GM18907 (cell line): ENCODE results near the gene HEMGN.

Experiments used
- ATAC-seq: cut with Tn5 transposase; IDR thresholded peaks from one replicate; pipeline ENCODE4 v1.9.1; 2021; ENCODE audit warnings: mild to moderate bottlenecking, moderate library complexity; ENCODE audit not compliant: unreplicated experiment

The HEMGN gene

GRCh38 chr9:97933297-97933998, 4.5 kb downstream of the HEMGN start:
- ATAC-seq = no peak

GRCh38 chr9:97930972-97931371, 7.0 kb downstream of the HEMGN start:
- ATAC-seq = no peak

GRCh38 chr9:97928986-97929604, 8.9 kb downstream of the HEMGN start:
- no peak for ATAC-seq

- ATAC-seq = no peak
Measured at GRCh38 chr9:97925497-97926334, 12.3 kb downstream of the HEMGN start.

GRCh38 chr9:97924386-97924785, 13.6 kb downstream of the HEMGN start:
- no peak for ATAC-seq

- ATAC-seq = peak; percentile 41
Measured at GRCh38 chr9:97923529-97924108, 14.4 kb downstream of the HEMGN start.

- ATAC-seq = peak; percentile 87
Measured at GRCh38 chr9:97921959-97922724, 15.8 kb downstream of the HEMGN start, which contains the start of gene TRMO. Gene TRMO (minus strand): TSS chr9:97922500. CDS start chr9:97922493, 7 bp downstream.

- no peak for ATAC-seq
Measured at GRCh38 chr9:97919217-97919813, 18.7 kb downstream of the HEMGN start.

- ATAC-seq = no peak
Measured at GRCh38 chr9:97918611-97919010, 19.4 kb downstream of the HEMGN start.

GRCh38 chr9:97911970-97912369, 26.0 kb downstream of the HEMGN start:
- ATAC-seq = no peak

GRCh38 chr9:97911528-97911927, 26.4 kb downstream of the HEMGN start:
- no peak for ATAC-seq

GRCh38 chr9:97910357-97910756, 27.6 kb downstream of the HEMGN start:
- no peak for ATAC-seq

GRCh38 chr9:97908705-97909104, 29.3 kb downstream of the HEMGN start:
- ATAC-seq = no peak

- ATAC-seq = no peak
Measured at GRCh38 chr9:97907632-97908031, 30.3 kb downstream of the HEMGN start.

- no peak for ATAC-seq
Measured at GRCh38 chr9:97907046-97907445, 30.9 kb downstream of the HEMGN start.

- ATAC-seq = no peak
Measured at GRCh38 chr9:97906236-97906831, 31.6 kb downstream of the HEMGN start.

- no peak for ATAC-seq
Measured at GRCh38 chr9:97905228-97905627, 32.7 kb downstream of the HEMGN start.

GRCh38 chr9:97904725-97905124, 33.2 kb downstream of the HEMGN start:
- ATAC-seq = no peak

- no peak for ATAC-seq
Measured at GRCh38 chr9:97903177-97903576, 34.8 kb downstream of the HEMGN start.
